Breast epithelium (tissue), 4 donors: ENCODE results near the gene CEP164. TPM values are rescaled to one million over a fixed set of nuclear protein-coding genes. Genes with fewer than 3 reads are reported as not detected.

Experiments
- DNase-seq, 2 donors: peaks; one replicate each; pipeline ENCODE4 v3.0.0-alpha.2; 2019; ENCODE audit warnings: low spot score in 2 of 2
- H3K27ac ChIP-seq, 2 donors: fragments of 200-600 bp; sonication (generic) in 1 of 2; one replicate each; pipeline ENCODE4 v1.5.1; 2016 to 2019; ENCODE audit warnings: mild to moderate bottlenecking in 1 of 2
- H3K27me3 ChIP-seq, 2 donors: fragments of 200-600 bp; sonication (generic) in 1 of 2; one replicate each; pipeline versions ENCODE4 v1.5.1 to v1.6.0; 2017 to 2019; ENCODE audit warnings: control low read depth in 1 of 2, mild to moderate bottlenecking in 1 of 2
- H3K36me3 ChIP-seq: fragments of 200-600 bp; one replicate; pipeline ENCODE4 v1.5.1; 2019
- H3K4me1 ChIP-seq, 2 donors: fragments of 200-600 bp; sonication (generic); one replicate each; pipeline ENCODE4 v1.5.1; 2016 to 2019; ENCODE audit warnings: control low read depth in 1 of 2
- H3K4me3 ChIP-seq, 3 donors: fragments of 200-600 bp; sonication (generic); 1 replicate in 2 of 3; 2 replicates in 1 of 3; pipeline ENCODE4 v1.5.1; 2016 to 2019; ENCODE audit warnings: mild to moderate bottlenecking in 3 of 3, moderate library complexity in 2 of 3
- H3K9me3 ChIP-seq, 2 donors: fragments of 200-600 bp; sonication (generic) in 1 of 2; one replicate each; pipeline ENCODE4 v1.5.1; 2016 to 2019; ENCODE audit warnings: control low read depth in 1 of 2
- POLR2A ChIP-seq: fragments of 450-650 bp; IDR thresholded peaks from one replicate; pipeline ENCODE4 v1.6.1; 2016; ENCODE audit warnings: antibody characterized with exemption, mild to moderate bottlenecking, moderate library complexity
- POLR2AphosphoS5 ChIP-seq, 3 donors: sonication (generic); formaldehyde crosslinking; IDR thresholded peaks; one replicate each; pipeline ENCODE4 v1.6.1; 2017; ENCODE audit warnings: antibody characterized with exemption in 3 of 3
- intact Hi-C: fragments of 100-400 bp; cut with DNase I; formaldehyde crosslinking; loops from one replicate; pipeline ENCODE4 v1.15.1; 2023; ENCODE audit warnings: low total_unique reads
- total RNA-seq, 3 donors: library from RNA; depleted of rRNA; stranded (reverse); fragments of >200 nt; gene quantifications; one replicate each; pipeline ENCODE4 v1.1.0, GENCODE V29; 2016
- TF ChIP-seq, protein P1 (sequence below), 3 donors: fragments of 450-650 bp; IDR thresholded peaks; one replicate each; pipeline ENCODE4 v1.5.1; 2016 to 2017; ENCODE audit warnings: antibody characterized with exemption in 3 of 3, mild to moderate bottlenecking in 3 of 3, moderate library complexity in 3 of 3

Gene CEP164
- total RNA-seq, 3 donors from 2014 or later, result 14.9 to 32.6 (median 20.3) TPM

DNA sequence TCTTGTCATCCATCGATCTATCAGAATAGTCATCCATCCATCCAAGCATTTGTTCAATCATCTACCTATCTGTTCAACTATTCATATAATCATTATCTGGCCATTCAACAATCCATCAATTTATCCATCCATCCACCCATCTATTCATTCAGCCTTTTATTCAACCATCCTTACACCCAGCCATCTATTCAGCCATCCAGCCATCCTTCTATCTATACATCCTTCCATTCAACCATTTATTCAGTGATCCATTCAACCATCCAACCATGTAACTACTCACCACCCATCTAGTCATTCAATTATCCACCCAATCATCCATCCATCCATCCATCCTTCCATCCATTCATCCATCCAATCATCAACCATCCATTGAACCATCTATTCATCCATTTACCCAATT lies 106.8 kb downstream of the CEP164 start:
- H3K36me3 ChIP-seq, result no peaks in the 10 kb centered on the region
- no peaks in the 10 kb centered on the region for H3K27me3 ChIP-seq
- no peak overlapping the region for H3K27ac ChIP-seq
- H3K4me1 ChIP-seq, result no peaks in the 10 kb centered on the region
- TF ChIP-seq, protein P1, sequence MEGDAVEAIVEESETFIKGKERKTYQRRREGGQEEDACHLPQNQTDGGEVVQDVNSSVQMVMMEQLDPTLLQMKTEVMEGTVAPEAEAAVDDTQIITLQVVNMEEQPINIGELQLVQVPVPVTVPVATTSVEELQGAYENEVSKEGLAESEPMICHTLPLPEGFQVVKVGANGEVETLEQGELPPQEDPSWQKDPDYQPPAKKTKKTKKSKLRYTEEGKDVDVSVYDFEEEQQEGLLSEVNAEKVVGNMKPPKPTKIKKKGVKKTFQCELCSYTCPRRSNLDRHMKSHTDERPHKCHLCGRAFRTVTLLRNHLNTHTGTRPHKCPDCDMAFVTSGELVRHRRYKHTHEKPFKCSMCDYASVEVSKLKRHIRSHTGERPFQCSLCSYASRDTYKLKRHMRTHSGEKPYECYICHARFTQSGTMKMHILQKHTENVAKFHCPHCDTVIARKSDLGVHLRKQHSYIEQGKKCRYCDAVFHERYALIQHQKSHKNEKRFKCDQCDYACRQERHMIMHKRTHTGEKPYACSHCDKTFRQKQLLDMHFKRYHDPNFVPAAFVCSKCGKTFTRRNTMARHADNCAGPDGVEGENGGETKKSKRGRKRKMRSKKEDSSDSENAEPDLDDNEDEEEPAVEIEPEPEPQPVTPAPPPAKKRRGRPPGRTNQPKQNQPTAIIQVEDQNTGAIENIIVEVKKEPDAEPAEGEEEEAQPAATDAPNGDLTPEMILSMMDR (IDR thresholded peaks at IDR 0.05), result no peak
- no peak for TF ChIP-seq POLR2AphosphoS5 (IDR thresholded peaks at IDR 0.05)
- intact Hi-C loops, result no loop called here
- no peak for DNase-seq
- no peaks in the 10 kb centered on the region for H3K9me3 ChIP-seq
- no peak overlapping the region for H3K4me3 ChIP-seq

- H3K9me3 ChIP-seq, result no peaks in the 10 kb centered on the region
- H3K36me3 ChIP-seq, result no peaks in the 10 kb centered on the region
- intact Hi-C loops, result no loop called here
- no peak overlapping the region for H3K4me3 ChIP-seq
- no peak overlapping the region for H3K27ac ChIP-seq
- H3K27me3 ChIP-seq, result no peaks in the 10 kb centered on the region
- TF ChIP-seq POLR2AphosphoS5 (IDR thresholded peaks at IDR 0.05) (no peak), POLR2A (no peak)
- TF ChIP-seq, protein P1 (IDR thresholded peaks at IDR 0.05), result no peak
- no peak for DNase-seq
- no peaks in the 10 kb centered on the region for H3K4me1 ChIP-seq
These were observed 107.7 kb downstream of the CEP164 start for GRCh38 chr11:117435326-117435725.

DNA sequence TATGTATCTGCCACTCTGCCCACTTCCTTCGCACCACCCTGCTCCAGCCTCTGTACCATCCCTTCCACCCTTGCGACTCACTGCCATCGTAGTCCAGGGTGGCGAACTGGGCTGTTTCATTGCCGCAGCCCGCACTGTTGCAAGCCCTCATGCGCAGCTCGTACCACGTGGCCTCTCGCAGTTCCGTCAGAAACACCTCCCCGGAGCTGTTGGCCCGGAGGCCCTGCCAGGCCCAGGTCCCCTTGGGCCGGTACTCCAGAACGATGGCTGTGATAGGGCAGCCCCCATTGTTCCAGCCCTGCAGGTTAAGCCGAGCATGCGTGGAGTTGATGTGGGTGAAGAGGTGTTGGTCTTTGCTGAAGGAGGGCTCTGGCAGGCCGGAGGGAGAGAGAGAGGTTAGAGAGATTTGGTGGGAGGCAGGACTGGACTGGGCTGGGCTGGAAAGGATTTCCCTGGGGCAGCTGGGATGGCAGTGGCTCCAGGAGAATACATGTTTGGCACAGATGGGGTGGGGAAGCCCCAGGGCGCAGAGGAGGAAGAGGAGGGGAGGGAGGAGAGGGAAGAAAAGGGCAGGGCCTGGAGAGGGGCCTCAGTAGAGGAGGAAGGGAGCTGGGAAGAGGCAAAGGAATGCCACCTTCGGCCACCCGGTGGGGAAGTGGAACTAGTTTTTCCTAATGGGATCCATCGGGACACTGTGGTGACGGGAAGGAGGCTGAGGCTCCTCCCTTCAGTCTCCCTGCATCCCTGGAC lies 109.6 kb downstream of the CEP164 start:
- Histone ChIP-seq H3K36me3 (no peaks in the 10 kb centered on the region), H3K27ac (no peak overlapping the region), H3K4me1 (no peaks in the 10 kb centered on the region), H3K4me3 (no peak overlapping the region), H3K9me3 (no peaks in the 10 kb centered on the region), H3K27me3 (no peaks in the 10 kb centered on the region)
- no peak for DNase-seq
- no peak for TF ChIP-seq POLR2AphosphoS5 (IDR thresholded peaks at IDR 0.05)
- TF ChIP-seq, protein P1 (IDR thresholded peaks at IDR 0.05), result no peak
- TF ChIP-seq POLR2A, result no peak
- intact Hi-C loops, result no loop called here

DNA sequence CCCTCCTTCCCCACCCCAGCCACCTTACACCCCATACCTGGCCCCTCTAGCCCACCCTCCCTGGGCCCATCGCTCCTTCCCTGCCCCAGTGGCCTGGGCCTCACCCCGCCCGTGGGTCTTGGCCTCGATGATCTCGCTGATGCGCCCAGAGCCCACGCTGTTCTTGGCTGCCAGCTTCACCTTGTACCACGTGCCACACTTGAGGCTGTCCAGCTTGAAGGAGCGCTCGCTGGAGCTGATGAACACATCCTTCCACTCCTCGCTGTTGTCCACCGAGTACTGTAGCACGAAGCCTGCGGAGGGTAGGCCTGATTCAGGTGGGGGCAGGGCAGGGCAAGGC lies 110.1 kb downstream of the CEP164 start:
- Histone ChIP-seq H3K9me3 (no peaks in the 10 kb centered on the region), H3K27ac (no peak overlapping the region), H3K4me1 (no peaks in the 10 kb centered on the region), H3K27me3 (no peaks in the 10 kb centered on the region), H3K4me3 (no peak overlapping the region), H3K36me3 (no peaks in the 10 kb centered on the region)
- DNase-seq, result no peak
- no peak for TF ChIP-seq POLR2A
- TF ChIP-seq, protein P1 (IDR thresholded peaks at IDR 0.05), result no peak
- no peak for TF ChIP-seq POLR2AphosphoS5 (IDR thresholded peaks at IDR 0.05)
- intact Hi-C loops, result no loop called here

- Histone ChIP-seq H3K36me3 (no peaks in the 10 kb centered on the region), H3K4me1 (no peaks in the 10 kb centered on the region), H3K27me3 (no peaks in the 10 kb centered on the region), H3K27ac (no peak overlapping the region), H3K4me3 (no peak overlapping the region), H3K9me3 (no peaks in the 10 kb centered on the region)
- no peak for DNase-seq
- intact Hi-C loops, result no loop called here
- TF ChIP-seq, protein P1 (IDR thresholded peaks at IDR 0.05), result no peak
- TF ChIP-seq POLR2A (no peak), POLR2AphosphoS5 (IDR thresholded peaks at IDR 0.05) (no peak)
These were observed 110.8 kb downstream of the CEP164 start for GRCh38 chr11:117438371-117439000.
